ENCODE data around the gene ZBTB34. TPM values are rescaled to one million over a fixed set of nuclear protein-coding genes. Genes with fewer than 3 reads are reported as not detected.

ZBTB34 gene
- total RNA-seq, 2 donors from 2014 or later, result 4.5 to 10.8 TPM

GRCh38 chr9:126849591-126850225, 10.7 kb upstream of the ZBTB34 start:
- no peak for DNase-seq (ENCODE audit: low spot score)
- 76% methylated on average over 8 of the region's 8 CpGs for WGBS
- H3K27me3 ChIP-seq (replicated peaks; ENCODE audit: insufficient read depth), result no peaks in the 10 kb centered on the region
- no peak overlapping the region for H3K4me3 ChIP-seq
- no peaks in the 10 kb centered on the region for H3K4me1 ChIP-seq (replicated peaks)
- no peak overlapping the region for H3K27ac ChIP-seq
- no peaks in the 10 kb centered on the region for H3K36me3 ChIP-seq
- TF ChIP-seq POLR2AphosphoS5 (IDR thresholded peaks at IDR 0.05), result no peak
- TF ChIP-seq CTCF (IDR thresholded peaks at IDR 0.05), result no peak
- no peak for TF ChIP-seq POLR2A (IDR thresholded peaks at IDR 0.05)
- no peaks in the 10 kb centered on the region for H3K9me3 ChIP-seq
- intact Hi-C loops (cut with DNase I), result no loop called here

DNA sequence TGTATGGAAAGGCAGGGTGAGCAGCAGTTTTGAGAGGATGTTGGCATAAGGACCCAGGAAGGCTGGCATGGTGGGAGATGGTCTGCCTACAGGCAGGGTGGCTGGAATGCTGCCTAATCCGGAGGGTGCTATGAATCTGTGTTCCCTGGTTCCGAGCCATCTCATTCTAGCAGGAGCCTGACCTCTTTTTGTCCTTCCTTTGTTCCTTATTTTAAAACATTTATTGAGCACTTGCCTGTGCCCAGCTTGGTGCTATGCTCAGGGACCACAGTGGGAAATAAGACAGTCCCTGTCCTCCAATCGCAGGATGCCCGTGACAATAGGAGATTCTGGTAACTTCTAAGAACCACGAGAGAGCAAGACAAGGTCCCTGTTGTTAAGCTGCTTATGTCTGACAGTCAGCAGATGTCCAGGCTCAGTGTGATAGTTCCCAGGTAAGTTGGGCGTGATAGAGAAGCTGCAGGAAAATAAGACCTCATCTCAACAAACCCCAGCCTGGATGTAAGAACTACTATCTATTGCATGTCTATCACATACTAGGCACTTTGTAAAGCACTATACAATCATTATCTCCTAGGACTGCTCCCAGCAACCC, 9.1 kb upstream of the ZBTB34 start:
- Histone ChIP-seq H3K27me3 (replicated peaks; ENCODE audit: insufficient read depth) (no peaks in the 10 kb centered on the region), H3K36me3 (no peaks in the 10 kb centered on the region), H3K27ac (no peak overlapping the region), H3K9me3 (no peaks in the 10 kb centered on the region), H3K4me3 (no peak overlapping the region), H3K4me1 (replicated peaks) (no peaks in the 10 kb centered on the region)
- no peak for DNase-seq (ENCODE audit: low spot score)
- intact Hi-C loops (cut with DNase I), result no loop called here
- 85% methylated on average over 6 of the region's 6 CpGs for WGBS
- no peak for TF ChIP-seq POLR2A (IDR thresholded peaks at IDR 0.05)
- TF ChIP-seq POLR2AphosphoS5 (IDR thresholded peaks at IDR 0.05), result no peak
- TF ChIP-seq CTCF (IDR thresholded peaks at IDR 0.05), result no peak

- no peak for DNase-seq (ENCODE audit: low spot score)
- H3K36me3 ChIP-seq, result no peaks in the 10 kb centered on the region
- no peak overlapping the region for H3K27ac ChIP-seq
- no peaks in the 10 kb centered on the region for H3K9me3 ChIP-seq
- no peaks in the 10 kb centered on the region for H3K27me3 ChIP-seq (replicated peaks; ENCODE audit: insufficient read depth)
- no peak overlapping the region for H3K4me3 ChIP-seq
- intact Hi-C loops (cut with DNase I), result no loop called here
- TF ChIP-seq POLR2A (IDR thresholded peaks at IDR 0.05) (no peak), POLR2AphosphoS5 (IDR thresholded peaks at IDR 0.05) (no peak)
- 33% methylated on average over 3 of the region's 3 CpGs for WGBS
- H3K4me1 ChIP-seq (replicated peaks), result no peaks in the 10 kb centered on the region
Measured at GRCh38 chr9:126852086-126852688, 8.3 kb upstream of the ZBTB34 start.

GRCh38 chr9:126853667-126854066, 6.8 kb upstream of the ZBTB34 start:
- 86% methylated on average over 5 of the region's 5 CpGs for WGBS
- Histone ChIP-seq H3K9me3 (no peaks in the 10 kb centered on the region), H3K27ac (no peak overlapping the region), H3K4me3 (no peak overlapping the region), H3K36me3 (no peaks in the 10 kb centered on the region), H3K4me1 (replicated peaks) (no peaks in the 10 kb centered on the region), H3K27me3 (replicated peaks; ENCODE audit: insufficient read depth) (no peaks in the 10 kb centered on the region)
- TF ChIP-seq POLR2AphosphoS5 (IDR thresholded peaks at IDR 0.05) (no peak), POLR2A (IDR thresholded peaks at IDR 0.05) (no peak), CTCF (IDR thresholded peaks at IDR 0.05) (no peak)
- intact Hi-C loops (cut with DNase I), result no loop called here
- DNase-seq (ENCODE audit: low spot score), result no peak

- H3K27ac ChIP-seq, result no peak overlapping the region
- intact Hi-C loops (cut with DNase I), result no loop called here
- peaks cover 1% of the 10 kb centered on the region for H3K4me1 ChIP-seq (replicated peaks)
- 25% methylated on average over 7 of the region's 7 CpGs for WGBS
- H3K36me3 ChIP-seq, result no peaks in the 10 kb centered on the region
- H3K4me3 ChIP-seq, result no peak overlapping the region
- DNase-seq (ENCODE audit: low spot score), result peak; percentile 26
- H3K27me3 ChIP-seq (replicated peaks; ENCODE audit: insufficient read depth), result no peaks in the 10 kb centered on the region
- H3K9me3 ChIP-seq, result no peaks in the 10 kb centered on the region
- TF ChIP-seq POLR2AphosphoS5 (IDR thresholded peaks at IDR 0.05) (no peak), POLR2A (IDR thresholded peaks at IDR 0.05) (no peak), CTCF (IDR thresholded peaks at IDR 0.05) (no peak)
Measured at GRCh38 chr9:126854734-126855133, 5.7 kb upstream of the ZBTB34 start.

All from prostate gland (tissue), 2 donors.